Activated CD8-positive, alpha-beta memory T cell treated with anti-CD3 and anti-CD28 coated beads for 1 hour (primary cell): ENCODE measurements around the gene MKNK1.

Experiments
- DNase-seq, 2 donors: peaks; one replicate each; pipeline ENCODE4 v3.0.0-alpha.2; 2020; ENCODE audit warnings: low read depth in 1 of 2; ENCODE audit errors: extremely low read depth in 1 of 2

The MKNK1 gene

DNA sequence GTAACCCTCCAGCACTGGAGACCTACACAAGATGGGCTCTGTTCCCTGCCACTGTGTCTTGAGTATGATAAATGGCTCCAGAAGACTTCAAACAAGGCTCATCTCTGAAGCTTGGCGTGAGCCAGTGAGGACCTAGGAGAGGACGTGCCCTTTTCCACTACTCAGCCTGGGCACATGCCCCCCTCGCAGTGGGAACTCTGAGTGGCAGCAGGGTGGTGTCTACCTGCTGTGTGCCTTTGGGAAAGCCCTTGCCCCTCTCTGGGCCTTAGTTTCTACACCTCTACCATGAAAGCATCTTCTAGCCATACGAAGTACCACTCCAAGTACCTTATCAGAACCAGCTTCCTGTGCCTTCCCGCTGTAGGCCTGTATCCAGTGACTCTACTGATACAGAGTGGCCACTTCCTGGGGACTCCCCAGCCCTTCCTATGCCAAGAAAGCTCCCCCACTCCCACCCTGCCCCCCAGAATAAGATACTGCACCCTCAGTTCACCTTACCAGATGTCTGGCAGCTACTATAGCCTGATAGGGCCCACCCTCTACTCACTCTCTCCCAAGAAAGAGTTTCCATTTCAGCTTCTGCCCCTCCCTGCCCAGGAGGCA lies 15.7 kb upstream of the MKNK1 start:
- DNase-seq: no peak

DNA sequence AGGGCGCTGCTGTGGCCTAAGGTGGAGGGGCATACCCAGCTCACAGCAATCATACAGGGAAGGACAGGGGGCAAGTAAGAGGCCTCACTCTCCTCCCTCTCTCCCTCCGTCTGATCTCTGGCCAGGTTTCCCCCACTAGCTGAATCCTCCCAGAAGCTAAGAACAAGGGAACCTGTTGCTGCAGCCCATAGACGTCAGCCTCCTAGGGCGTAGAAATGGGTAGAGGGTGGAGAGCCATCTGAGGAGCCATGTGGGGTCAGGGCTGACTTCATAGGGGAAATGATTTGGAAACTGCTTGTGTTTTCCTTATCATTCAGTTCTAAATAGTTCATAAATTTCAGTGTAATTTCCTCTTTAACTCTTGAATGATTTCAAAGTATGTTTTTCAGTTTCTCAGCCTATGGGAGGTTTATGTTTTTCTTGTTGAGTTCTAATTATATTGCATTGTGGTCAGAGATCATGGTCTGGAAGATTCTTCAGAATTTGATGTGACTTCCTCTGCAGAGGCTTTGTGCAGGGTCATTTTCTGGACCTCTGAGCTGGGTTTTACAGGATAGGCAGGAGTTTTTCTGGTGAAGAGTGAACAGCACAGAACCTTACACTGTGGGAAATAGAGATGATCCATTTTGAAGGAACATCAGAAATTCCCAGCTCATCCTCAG lies 14.8 kb upstream of the MKNK1 start:
- DNase-seq: no peak

DNA sequence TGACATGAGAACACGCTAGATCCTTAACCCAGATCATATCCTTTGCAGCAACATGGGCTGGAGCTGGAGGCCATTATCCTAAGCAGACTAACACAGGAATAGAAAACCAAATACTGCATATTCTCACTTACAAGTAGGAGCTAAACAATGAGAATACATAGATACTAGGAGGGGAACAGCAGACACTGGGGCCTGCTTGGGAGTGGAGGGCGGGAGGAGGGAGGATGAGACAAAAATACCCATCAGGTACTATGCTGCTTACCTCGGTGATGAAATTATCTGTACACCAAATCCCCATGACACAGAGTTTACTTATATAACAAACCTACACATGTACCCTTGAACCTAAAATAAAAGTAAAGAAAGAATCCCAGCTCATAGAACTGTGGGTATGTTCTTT lies 13.8 kb upstream of the MKNK1 start:
- DNase-seq: no peak

DNA sequence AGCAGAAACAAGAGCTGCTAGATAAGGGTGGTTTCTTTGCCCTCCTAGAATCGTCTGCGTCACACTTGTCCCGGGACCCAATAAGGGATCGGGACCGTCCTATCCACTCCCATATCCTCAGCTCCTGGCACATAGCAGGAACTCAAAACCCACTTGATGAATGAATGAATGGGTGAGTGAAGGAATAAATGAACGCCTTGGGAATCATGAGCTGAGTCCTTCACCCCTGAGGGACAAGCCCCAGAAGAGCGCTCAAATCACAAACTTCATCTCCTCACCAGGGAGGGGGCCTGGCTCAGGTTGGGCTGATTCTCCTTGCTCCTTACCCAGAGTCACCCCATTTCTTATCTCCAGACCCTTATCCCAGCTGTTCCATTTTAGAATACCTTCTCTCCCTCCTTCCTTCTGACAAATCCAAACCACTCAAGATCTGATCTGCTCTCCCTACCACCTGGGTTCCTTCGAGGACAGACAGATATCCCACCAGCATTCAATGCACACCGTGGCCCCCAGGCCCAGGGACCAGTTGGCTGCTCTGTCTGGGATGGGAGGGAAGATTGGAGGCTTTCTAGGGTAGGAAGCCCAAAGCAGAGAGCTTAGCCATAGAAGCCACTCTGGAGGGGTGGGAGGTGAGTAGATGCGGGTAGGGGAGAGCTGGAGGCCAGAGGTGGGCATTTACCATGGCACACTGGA lies 13.2 kb upstream of the MKNK1 start:
- DNase-seq: no peak

DNA sequence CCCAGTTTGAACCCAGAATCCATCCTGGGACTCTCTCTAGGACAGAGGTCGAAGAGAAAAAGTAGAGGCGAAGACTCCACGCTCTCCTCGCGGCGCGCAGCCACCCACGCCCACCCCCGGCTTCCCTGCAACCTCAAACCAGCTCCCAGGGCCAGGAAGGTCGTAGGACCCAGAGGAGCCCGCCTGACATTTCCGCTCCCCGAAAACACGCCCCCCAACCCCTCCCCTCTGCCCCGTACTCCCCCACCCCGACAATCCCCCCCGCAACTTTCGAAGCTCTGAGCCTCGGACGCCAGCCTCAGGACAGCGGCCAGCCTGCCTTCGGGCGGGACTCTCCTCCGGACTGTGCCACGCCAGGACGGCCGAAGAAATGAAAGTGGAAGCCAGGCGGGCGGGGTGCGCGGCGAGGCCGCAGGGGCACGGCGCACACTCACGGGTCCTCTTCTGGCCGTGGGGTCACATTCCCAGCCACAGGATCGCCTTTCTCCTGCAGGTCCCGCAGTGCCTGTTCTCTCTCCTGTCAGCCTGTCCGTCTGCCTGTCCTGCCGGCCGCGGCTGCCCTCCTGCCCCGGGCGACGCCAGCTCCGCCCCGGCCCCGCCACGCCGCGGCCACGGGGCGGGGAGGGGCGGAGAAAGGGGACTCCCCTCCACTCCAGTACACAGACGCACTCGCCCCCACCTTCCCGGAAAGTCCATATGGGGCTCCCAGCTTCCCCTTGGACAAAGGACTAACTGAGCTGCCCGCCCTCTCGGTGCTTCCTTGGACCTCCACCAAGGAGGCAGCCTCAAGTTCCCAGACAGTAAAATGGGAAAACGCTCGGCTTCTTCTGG lies 12.4 kb upstream of the MKNK1 start, which contains the start of gene MOB3C:
Gene MOB3C, minus strand, starts transcription at position 535 of the 831 bp plus-strand sequence. CDS start 3,490 bp downstream, outside the sequence.
- peak; percentile 26 to 48 for DNase-seq

DNA sequence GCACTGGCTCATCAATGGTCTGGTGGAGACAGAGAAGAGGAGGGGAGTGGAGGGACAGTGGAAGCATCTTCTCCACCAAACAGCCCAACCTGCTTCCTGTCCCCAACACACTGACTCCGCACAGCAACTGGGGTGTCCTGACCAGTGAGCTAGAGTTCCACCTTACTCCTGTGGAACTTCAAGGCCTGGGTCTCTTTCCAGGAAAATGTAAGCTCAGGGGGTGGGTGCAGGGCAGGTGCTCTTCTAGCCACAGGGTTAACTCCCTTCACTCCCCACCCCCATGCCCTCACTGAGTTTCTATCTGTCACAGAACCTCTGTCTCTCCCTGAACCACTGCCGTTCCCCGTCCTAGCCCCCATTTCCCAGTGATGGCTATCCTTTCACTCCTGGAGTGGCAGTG lies 11.7 kb upstream of the MKNK1 start:
- no peak for DNase-seq

DNA sequence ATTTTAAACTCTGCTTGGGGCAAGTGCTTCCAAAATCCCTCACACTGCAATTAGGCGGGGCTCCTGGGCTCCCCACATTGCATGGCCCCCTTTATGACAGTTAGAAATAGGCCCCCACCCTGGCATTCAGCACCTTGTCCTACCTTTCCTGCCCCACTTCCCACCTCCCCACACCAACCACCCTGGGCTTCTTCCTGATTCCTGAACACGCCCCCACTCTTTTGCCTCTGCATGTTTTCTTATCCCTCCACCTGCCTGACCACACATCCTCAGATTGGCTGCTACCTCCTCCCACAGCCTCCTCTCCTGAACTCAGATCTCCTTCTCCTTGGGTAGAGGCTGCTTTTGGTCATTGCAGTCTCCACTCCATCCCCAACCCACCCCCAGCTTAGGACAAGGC lies 11.0 kb upstream of the MKNK1 start:
- DNase-seq: no peak

DNA sequence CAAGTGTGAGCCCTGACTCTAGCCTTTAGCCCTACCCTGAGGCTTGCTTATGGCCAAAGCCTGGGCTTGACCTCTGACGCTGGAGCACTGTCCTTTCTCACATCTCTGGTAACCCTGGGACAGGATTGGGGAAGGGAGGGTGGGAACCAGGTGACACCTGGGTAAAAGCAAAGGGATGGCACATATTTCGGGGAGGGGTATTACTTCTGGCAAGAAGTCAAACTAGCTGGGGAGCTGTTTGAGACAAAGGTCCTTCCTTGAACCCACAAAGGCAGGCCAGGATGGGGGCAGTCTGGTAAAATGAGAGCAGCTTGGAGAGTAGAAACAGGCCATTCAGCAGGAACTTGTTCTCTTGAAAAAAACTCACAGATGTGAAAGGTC lies 10.5 kb upstream of the MKNK1 start:
- no peak for DNase-seq

DNA sequence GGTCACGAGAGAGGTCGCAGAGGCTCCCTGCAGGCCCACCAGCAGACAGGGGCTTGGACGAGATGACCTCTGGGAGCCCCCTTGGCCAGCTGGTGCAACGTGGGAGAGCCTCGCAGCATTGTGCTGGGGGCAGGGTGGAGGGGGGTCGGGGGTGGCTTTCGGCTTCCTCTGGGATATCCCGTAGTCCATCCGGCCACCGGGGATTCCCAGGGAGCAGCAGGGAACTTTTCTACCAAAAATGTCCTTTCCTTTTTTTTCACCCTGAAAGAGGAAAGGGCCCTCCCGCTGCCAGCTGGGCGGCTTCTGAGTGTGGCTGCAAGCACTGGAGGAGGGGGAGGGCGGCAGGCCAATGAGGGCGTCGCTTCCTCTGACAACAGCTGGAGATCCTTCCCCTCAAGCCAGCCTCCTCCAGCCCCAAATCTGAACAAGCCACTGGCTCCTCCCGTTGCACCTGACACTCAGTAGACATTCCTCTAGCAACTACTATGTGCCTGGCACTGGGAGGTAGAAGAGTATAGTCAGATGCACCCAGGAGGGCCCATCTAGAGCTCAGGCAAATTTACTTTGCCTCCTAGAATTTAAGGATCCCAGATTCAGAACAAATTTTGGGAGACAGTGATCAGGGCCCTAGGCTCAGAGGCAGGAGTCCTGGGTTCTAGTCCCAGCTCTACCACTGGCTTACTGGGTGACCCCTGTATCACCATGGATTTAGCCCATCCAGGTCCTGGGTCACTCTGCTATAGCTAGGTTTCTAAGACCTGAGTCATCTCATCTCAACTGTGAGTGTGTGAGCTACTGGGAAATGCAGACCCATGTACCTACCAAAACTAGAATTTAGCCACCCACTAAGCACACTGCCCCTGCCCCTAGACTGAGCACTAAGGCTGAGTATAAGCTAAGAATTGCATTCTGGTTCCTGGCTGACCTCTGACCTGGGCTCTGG lies 9.9 kb upstream of the MKNK1 start:
- no peak for DNase-seq

DNA sequence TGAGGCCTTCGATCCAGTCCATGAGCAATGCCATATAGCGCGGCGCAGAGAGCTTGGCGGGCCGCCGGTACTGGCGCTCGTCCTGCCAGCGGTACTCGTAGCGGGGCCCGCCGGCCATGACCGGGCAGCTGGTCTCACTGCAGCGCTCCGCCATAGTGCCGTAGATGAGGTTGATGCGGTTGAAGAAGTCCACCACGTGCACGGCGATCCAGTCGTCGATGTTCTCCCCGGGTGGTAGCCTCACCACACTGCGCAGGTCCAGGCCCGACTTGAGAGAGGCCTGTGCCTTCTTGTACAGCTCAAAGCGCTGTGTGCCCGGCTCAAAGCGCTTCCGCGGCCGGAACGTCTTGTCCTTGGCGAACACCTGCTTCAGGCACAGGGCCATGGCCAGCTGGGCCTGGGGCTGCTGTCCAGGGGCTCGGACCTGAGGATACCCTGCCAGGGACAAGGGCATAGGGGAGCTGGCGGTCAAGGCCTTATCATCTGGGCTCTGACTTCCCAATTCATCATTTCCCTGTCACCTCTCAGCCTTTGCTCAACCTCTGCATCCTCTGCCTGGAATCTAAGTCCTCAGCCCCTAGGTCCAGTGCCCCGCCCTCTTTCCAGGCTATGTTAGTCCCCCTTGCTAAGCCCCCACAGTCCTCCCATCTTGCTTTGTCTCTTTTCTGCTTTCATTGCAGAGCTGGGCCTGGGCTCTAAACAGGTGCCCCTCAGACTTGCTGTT lies 9.0 kb upstream of the MKNK1 start:
- no peak for DNase-seq

DNA sequence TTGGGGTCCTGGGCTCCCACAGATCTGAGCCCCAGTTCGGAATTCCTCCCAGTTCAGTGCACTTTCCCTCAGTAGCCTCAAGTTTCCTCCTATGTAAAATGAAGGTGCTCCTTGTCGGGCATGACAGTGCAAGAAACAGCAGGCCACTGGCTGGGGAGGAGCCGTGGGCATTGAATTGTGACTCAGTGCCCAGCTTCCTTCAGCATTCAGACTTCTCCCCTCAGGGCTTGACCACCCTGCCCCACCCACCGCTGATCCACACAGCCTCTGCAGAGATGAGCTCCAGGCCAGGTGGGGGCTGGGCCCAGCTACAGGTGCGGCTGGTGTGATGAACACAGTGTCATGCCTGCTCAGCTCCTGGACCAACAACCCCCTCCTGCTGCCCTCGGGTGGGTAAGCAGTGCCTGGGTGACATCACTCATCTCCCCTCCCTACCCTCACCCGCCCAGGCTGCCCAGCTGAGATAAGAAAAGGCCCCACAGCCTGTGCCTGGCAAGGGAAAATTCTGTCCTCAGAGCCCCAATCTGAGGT lies 7.7 kb upstream of the MKNK1 start:
- no peak for DNase-seq

DNA sequence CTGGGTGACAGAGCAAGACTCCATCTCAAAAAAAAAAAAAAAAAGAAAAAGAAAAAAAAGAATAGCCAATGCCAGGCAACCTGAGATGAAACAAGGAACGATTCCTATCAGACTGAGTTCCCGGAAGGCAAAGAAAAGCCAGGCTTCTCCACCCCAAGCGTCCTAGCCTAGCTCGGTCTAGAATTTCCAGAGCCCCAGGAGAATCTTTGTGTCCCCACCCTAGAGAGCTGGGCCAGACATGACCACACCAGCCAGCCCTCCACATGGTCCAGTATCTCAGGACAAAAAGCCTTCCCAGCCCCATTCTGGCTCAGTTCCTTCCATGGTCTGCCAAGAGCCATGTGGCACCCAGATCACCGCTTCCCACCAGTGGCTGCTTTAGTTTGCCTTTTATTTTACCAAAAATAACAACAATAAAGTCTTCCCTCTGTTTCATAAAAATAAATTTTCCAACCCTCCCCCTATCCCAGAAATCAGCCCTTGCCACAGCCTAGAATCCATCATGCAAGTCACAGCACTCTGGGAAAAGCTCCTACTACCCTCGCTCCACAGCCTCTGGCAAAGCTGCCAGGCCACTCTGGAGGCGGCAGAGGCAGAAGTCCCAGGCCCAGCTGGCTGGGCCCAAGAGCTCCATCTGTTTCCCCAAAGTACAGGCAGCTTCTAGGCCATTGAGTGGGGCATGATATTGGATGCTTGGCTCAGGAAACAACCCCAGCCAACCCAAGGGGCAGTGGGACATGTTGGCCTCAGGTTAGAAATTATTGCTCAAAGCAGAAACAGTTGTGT lies 3.5 kb upstream of the MKNK1 start:
- DNase-seq: no peak

DNA sequence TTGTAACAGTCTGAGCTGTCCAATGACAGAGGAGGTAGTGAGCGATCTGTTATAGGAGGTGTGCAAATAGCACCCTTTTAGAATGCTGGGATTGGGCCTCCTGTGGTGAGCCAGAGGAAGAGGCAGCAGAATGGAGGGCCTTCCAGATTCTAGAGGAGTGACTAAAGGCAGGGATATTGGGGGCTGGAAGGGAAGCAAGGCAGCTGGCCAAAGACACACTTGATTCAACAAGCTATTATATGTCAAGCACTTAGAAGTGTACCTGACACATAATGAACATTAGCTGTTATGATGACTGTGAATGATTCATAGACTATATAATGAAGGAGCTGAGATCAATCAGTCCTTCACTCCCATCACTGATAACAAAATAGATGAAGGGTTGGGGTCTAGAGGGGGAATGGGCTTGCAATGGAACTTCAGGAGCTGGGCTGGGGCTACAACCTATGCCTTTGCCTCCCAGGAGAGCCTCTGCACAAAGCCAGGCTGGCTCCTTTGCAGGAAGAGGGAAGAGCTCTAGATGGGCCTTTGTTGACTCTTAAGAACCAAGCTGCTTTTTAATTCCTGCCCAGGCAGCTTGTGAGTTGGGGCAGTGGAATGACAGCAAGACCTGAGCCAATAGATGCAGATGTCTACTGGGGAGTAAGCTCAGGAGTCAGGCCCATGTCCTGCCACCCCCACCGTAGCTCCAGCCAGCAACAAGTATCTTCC lies 2.3 kb upstream of the MKNK1 start:
- no peak for DNase-seq

DNA sequence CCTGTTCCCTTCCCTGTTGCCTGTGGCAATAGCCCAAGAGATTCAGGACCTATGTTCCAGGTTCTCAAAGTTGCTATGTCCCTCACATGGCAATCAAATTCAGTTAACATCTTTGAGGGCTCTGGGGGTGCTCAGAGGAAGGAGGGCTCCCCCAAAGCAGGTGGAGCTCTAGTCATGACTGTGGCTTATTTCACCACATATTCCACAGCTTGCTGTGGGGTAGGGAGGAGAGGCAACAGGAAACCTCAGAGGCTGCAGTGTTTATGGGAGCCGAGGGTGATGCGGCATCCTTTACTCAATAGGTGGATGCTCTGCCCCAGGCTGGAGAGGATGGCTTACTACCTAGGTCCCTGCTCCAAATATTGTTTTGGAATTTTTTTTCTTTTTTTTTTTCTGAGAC lies 1.2 kb upstream of the MKNK1 start:
- DNase-seq: peak in 1 of 2 donors; percentile 17

DNA sequence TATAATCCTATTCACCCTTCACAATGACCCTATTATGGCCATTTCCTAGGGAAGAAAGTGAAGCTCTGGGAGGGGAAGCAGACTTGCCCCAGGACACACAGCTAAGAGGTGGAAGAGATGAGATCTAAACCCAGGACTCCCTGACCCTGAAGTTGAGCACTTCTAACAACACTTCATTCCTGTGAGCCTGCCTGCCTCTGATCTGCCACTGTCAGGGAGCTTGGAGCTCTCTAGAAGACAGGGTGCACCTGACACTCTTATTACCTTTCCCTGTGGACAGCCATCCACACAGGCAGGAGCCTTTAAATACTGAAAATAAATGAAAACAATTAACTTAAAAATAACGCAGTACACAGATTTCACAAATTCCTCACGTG lies 599 bp downstream of the MKNK1 start:
- no peak for DNase-seq

DNA sequence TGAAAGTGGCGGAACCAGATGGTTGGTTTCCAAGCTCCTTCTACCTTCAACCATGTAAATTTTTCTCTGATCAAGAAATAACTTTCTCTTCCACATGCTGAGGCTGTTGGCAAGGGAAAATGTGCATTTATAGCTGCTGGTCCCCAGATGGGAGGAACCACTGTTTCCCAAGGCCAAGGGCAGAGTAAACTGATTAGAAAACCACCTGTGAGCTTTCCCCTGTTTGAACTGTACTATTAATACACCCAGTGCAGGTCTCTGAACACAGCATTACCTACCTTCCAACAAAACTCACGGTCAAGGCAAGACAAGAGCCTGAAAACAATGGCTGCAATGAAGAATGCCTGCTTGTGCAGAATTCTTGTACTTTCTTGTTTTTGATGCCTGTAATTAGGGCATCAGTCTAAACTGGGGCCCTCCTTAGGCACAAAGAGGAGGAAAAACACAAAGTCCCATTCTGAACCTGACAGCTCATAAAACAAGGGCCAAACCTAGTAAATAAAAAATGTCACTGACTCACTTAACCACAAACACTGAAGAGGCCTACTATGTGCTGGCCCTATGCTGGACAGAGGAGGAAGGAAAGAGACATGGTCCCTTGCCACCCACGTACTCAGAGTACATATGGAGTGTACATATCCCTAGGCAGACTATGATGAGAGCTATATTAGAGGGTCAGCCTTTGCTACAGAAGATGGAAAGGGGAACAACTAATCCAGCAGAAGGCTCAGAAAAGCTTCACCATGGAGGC lies 2.6 kb downstream of the MKNK1 start:
- DNase-seq: no peak
